Activated T-helper 2 cell treated with anti-CD3 and anti-CD28 coated beads, Interferon-gamma antibody, Interleukin-2, Interleukin-4, amounts not matched to agents 10 μg/mL and 5 μg/mL and 100 μg/mL, durations not matched to agents 14 hours and 24 hours and 36 hours (primary cell): ENCODE measurements around the gene LANCL2. TPM values are rescaled to one million over a fixed set of nuclear protein-coding genes. Genes with fewer than 3 reads are reported as not detected.

Experiments
- total RNA-seq: library from RNA; stranded (reverse); gene quantifications from 2 replicates; pipeline ENCODE4 v1.2.3, GENCODE V29; 2022

The LANCL2 gene
- total RNA-seq, 1 donor from 2014 or later: 9.5 TPM

Other genes starting within 250 kb of the LANCL2 start
- gene VOPP1, start 207.2 kb downstream of the LANCL2 start, total RNA-seq: 53.7 and 56.0 TPM in 2 replicates